ENCODE measurements around the gene TSPAN1. TPM values are rescaled to one million over a fixed set of nuclear protein-coding genes. Genes with fewer than 3 reads are reported as not detected.

TSPAN1 gene
- total RNA-seq, 2 donors from 2014 or later: not detected

GRCh38 chr1:46206399-46206798 is 31.5 kb downstream of the TSPAN1 start:
- Mint-ChIP-seq H3K9me3 (no peaks in the 10 kb centered on the region), H3K27ac (peak overlapping the region; percentile 52), H3K4me1 (peaks cover 11% of the 10 kb centered on the region), H3K4me3 (no peak overlapping the region), H3K36me3 (ENCODE audit: low read depth) (peaks cover 1% of the 10 kb centered on the region), H3K27me3 (ENCODE audit: insufficient read depth) (no peaks in the 10 kb centered on the region)
- Histone ChIP-seq H3K27me3 (ENCODE audit: control insufficient read depth, insufficient read depth, low read length, poor library complexity, severe bottlenecking) (no peaks in the 10 kb centered on the region), H3K4me1 (ENCODE audit: control insufficient read depth, insufficient read depth, low read length) (no peaks in the 10 kb centered on the region), H3K9me3 (ENCODE audit: control insufficient read depth, low read length) (no peaks in the 10 kb centered on the region), H3K27ac (ENCODE audit: low read depth, low read length) (no peak overlapping the region), H3K36me3 (ENCODE audit: control insufficient read depth, insufficient read depth, low read length) (no peaks in the 10 kb centered on the region), H3K9ac (ENCODE audit: extremely low read depth, low read length, poor library complexity, severe bottlenecking) (no peak overlapping the region), H3K4me3 (ENCODE audit: low read length) (no peak overlapping the region)
- TF ChIP-seq CTCF (conservative IDR thresholded peaks at IDR 0.05): no peak
- 86% methylated on average over 1 of the region's 2 CpGs; no CpG with 5 or more reads in 1 of the 2 experiments for WGBS, 2 experiments (ENCODE audit: insufficient coverage in 1 of 2, insufficient read length in 1 of 2)
- no peak for DNase-seq

- TF ChIP-seq CTCF (conservative IDR thresholded peaks at IDR 0.05): no peak
- H3K9me3 ChIP-seq (ENCODE audit: control insufficient read depth, low read length): no peaks in the 10 kb centered on the region
- no peak for DNase-seq
- H3K4me1 ChIP-seq (ENCODE audit: control insufficient read depth, insufficient read depth, low read length): no peaks in the 10 kb centered on the region
- no peaks in the 10 kb centered on the region for H3K27me3 Mint-ChIP-seq (ENCODE audit: insufficient read depth)
- no peaks in the 10 kb centered on the region for H3K36me3 ChIP-seq (ENCODE audit: control insufficient read depth, insufficient read depth, low read length)
- no peak overlapping the region for H3K27ac Mint-ChIP-seq
- no peaks in the 10 kb centered on the region for H3K9me3 Mint-ChIP-seq
- no peak overlapping the region for H3K4me3 Mint-ChIP-seq
- WGBS, 2 experiments (ENCODE audit: insufficient coverage in 1 of 2, insufficient read length in 1 of 2): 90 to 100% methylated on average over 3 of the region's 3 CpGs
- no peak overlapping the region for H3K9ac ChIP-seq (ENCODE audit: extremely low read depth, low read length, poor library complexity, severe bottlenecking)
- no peak overlapping the region for H3K4me3 ChIP-seq (ENCODE audit: low read length)
- no peaks in the 10 kb centered on the region for H3K4me1 Mint-ChIP-seq
- peaks cover 5% of the 10 kb centered on the region for H3K36me3 Mint-ChIP-seq (ENCODE audit: low read depth)
- H3K27ac ChIP-seq (ENCODE audit: low read depth, low read length): no peak overlapping the region
- no peaks in the 10 kb centered on the region for H3K27me3 ChIP-seq (ENCODE audit: control insufficient read depth, insufficient read depth, low read length, poor library complexity, severe bottlenecking)
These were observed 35.7 kb downstream of the TSPAN1 start for GRCh38 chr1:46210561-46210960.

- H3K27me3 Mint-ChIP-seq (ENCODE audit: insufficient read depth): no peaks in the 10 kb centered on the region
- Histone ChIP-seq H3K4me3 (ENCODE audit: low read length) (no peak overlapping the region), H3K4me1 (ENCODE audit: control insufficient read depth, insufficient read depth, low read length) (no peaks in the 10 kb centered on the region), H3K9me3 (ENCODE audit: control insufficient read depth, low read length) (no peaks in the 10 kb centered on the region), H3K36me3 (ENCODE audit: control insufficient read depth, insufficient read depth, low read length) (no peaks in the 10 kb centered on the region), H3K9ac (ENCODE audit: extremely low read depth, low read length, poor library complexity, severe bottlenecking) (no peak overlapping the region), H3K27me3 (ENCODE audit: control insufficient read depth, insufficient read depth, low read length, poor library complexity, severe bottlenecking) (no peaks in the 10 kb centered on the region), H3K27ac (ENCODE audit: low read depth, low read length) (no peak overlapping the region)
- no peak overlapping the region for H3K4me3 Mint-ChIP-seq
- no peak for DNase-seq
- no peak overlapping the region for H3K27ac Mint-ChIP-seq
- peak; percentile 28 for TF ChIP-seq CTCF (conservative IDR thresholded peaks at IDR 0.05)
- H3K9me3 Mint-ChIP-seq: no peaks in the 10 kb centered on the region
- 92 to 96% methylated on average over 2 of the region's 2 CpGs for WGBS, 2 experiments (ENCODE audit: insufficient coverage in 1 of 2, insufficient read length in 1 of 2)
- peaks cover 5% of the 10 kb centered on the region for H3K36me3 Mint-ChIP-seq (ENCODE audit: low read depth)
- H3K4me1 Mint-ChIP-seq: no peaks in the 10 kb centered on the region
These were observed 36.2 kb downstream of the TSPAN1 start for GRCh38 chr1:46211051-46211450.

Measured in endodermal cell (in vitro differentiated cells).